Suppressor macrophage (primary cell): ENCODE measurements around the gene GCC1.

Experiments used
- DNase-seq, 4 experiments: peaks; one replicate each; pipeline ENCODE4 v3.0.0-alpha.2; 2020 to 2022

The GCC1 gene

GRCh38 chr7:127535546-127536393 lies 49.6 kb downstream of the GCC1 start:
- no peak for DNase-seq

GRCh38 chr7:127534636-127535035 lies 50.8 kb downstream of the GCC1 start:
- DNase-seq: no peak

- no peak for DNase-seq
Measured at GRCh38 chr7:127532736-127533135, 52.7 kb downstream of the GCC1 start.

DNA sequence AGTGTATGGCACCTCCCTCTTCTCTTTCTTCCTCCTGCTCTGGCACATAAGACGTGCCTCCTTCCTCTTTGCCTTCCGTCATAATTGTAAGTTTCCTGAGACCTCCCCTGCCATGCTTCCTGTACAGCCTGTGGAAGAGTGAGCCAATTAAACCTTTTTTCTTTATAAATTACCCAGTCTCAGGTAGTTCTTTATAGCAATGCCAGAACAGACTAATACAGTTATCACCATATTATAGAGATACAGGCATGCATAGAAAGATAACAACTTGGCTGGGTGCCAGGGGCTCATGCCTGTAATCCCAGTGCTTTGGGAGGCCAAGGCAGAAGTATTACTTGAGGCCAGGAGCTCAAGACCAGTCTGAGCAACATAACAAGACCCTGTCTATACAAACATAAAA lies 53.2 kb downstream of the GCC1 start:
- no peak for DNase-seq
